ENCODE results near the gene ABCB4.

The ABCB4 gene

GRCh38 chr7:87459941-87460340 lies 15.5 kb downstream of the ABCB4 start:
- TF ChIP-seq CTCF (IDR thresholded peaks at IDR 0.05; ENCODE audit: low read depth, low read length), result no peak
- no peak overlapping the region for H3K4me3 ChIP-seq (ENCODE audit: low read depth, low read length)

DNA sequence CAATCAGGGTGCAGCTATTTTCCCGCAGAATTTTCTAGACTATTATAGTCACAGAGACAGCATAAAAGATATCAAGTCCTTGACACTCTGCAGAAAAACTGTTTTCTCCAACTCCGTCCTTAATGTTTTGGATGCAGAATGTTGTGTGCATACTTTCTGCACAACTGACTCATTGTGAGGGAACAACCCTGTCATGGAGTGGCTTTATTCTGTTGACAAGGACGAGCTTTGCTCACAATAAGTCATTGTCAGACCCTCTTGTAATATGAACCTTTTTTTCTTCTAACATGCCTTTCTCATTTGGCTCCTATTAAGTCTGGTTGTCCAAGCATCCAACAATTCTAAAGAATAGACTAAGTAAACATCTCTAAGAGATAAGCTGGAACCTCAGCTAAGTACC lies 17.3 kb downstream of the ABCB4 start:
- no peak for TF ChIP-seq CTCF (IDR thresholded peaks at IDR 0.05; ENCODE audit: low read depth, low read length)
- H3K4me3 ChIP-seq (ENCODE audit: low read depth, low read length), result no peak overlapping the region

- no peak for TF ChIP-seq CTCF (IDR thresholded peaks at IDR 0.05; ENCODE audit: low read depth, low read length)
- H3K4me3 ChIP-seq (ENCODE audit: low read depth, low read length), result no peak overlapping the region
Observed at GRCh38 chr7:87456247-87456646, 19.2 kb downstream of the ABCB4 start.

GRCh38 chr7:87452279-87452678 lies 23.2 kb downstream of the ABCB4 start:
- no peak for TF ChIP-seq CTCF (IDR thresholded peaks at IDR 0.05; ENCODE audit: low read depth, low read length)
- no peak overlapping the region for H3K4me3 ChIP-seq (ENCODE audit: low read depth, low read length)

DNA sequence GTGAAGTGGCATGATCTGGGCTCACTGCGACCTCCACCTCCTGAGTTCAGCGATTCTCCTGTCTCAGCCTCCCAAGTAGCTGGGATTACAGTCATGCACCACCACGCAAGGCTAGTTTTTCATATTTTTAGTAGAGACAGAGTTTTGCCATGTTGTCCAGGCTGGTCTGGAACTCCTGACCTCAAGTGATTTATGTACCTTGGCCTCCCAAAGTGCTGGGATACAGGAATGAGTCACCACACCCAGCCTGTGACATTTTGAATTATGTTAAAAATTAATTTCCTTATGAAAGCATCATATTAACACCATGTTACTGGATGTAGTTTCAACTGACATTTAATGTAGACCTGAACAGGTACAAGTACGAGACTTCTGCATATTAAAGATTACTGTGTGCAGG lies 24.3 kb downstream of the ABCB4 start:
- no peak overlapping the region for H3K4me3 ChIP-seq (ENCODE audit: low read depth, low read length)
- no peak for TF ChIP-seq CTCF (IDR thresholded peaks at IDR 0.05; ENCODE audit: low read depth, low read length)

DNA sequence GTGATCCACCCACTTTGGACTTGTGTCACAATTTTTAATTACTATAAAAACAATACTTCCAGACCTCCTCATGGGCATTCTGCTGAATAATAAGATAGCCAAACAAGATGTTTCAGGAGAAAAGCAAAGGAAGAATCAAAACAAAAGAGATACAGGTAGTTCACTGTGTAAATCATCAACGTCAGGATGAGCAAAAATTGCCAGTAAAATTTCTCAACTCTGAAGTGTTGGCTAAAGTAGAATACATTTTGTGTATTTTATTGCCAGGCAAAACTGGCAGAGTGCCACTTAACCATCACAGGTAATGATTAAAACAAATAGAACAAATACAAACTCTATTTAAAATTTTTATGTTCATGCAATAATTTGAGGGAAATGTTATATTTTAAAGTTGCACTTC lies 24.8 kb downstream of the ABCB4 start:
- no peak overlapping the region for H3K4me3 ChIP-seq (ENCODE audit: low read depth, low read length)
- TF ChIP-seq CTCF (IDR thresholded peaks at IDR 0.05; ENCODE audit: low read depth, low read length), result no peak

- TF ChIP-seq CTCF (IDR thresholded peaks at IDR 0.05; ENCODE audit: low read depth, low read length), result no peak
- H3K4me3 ChIP-seq (ENCODE audit: low read depth, low read length), result no peak overlapping the region
Observed at GRCh38 chr7:87448388-87448787, 27.1 kb downstream of the ABCB4 start.

All from WI38 (cell line).